Gastrocnemius medialis (tissue), 4 donors: ENCODE measurements around the gene TAF7.

Experiments
- CTCF ChIP-seq, 5 experiments: fragments of 450-650 bp in 3 of 5; fragments of 200-600 bp in 2 of 5; sonication (generic) in 2 of 5; IDR thresholded peaks in 4 of 5; conservative IDR thresholded peaks in 1 of 5; 1 replicate in 4 of 5; 2 replicates in 1 of 5; pipeline ENCODE4 v1.5.1; 2016 to 2019; ENCODE audit warnings: antibody characterized with exemption in 5 of 5, mild to moderate bottlenecking in 3 of 5, moderate library complexity in 3 of 5
- POLR2A ChIP-seq, 2 donors: fragments of 450-650 bp; IDR thresholded peaks; one replicate each; pipeline ENCODE4 v1.6.1; 2017; ENCODE audit warnings: antibody characterized with exemption in 2 of 2, mild to moderate bottlenecking in 2 of 2, moderate library complexity in 2 of 2

DNA sequence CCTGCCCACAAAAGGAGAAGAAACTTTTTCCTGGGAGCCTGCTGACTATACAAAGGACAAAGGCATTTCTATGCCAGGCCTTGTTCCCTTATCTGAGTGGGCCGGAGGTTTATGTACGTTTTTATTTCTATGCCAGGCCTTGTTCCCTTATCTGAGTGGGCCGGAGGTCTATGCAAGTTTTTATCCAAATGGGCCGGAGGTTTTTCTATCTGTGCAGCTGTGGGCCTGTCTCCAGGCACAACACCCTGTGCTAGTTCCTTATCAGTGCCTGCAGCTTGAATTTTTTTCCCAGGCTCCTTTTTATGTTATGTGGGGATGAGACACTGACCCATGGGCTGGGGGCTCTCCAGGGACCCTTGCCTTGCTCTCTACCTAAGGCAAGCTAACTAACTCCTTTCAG is 22.2 kb downstream of the TAF7 start:
- no peak for TF ChIP-seq CTCF (IDR thresholded peaks at IDR 0.05 in 4 of 5, conservative IDR thresholded peaks at IDR 0.05 in 1 of 5)
- no peak for TF ChIP-seq POLR2A (IDR thresholded peaks at IDR 0.05)
